NCI-H2196 (cell line): ENCODE measurements around the gene NSD1.
"Not testable (repeated sequence)": the region's sequence is repeated elsewhere in the genome, so short reads cannot be mapped to it uniquely, and the experiment has no call there.

Experiments used
- DNase-seq: peaks from one replicate; lab custom pipeline; 2025; ENCODE audit not compliant: unreplicated experiment; lab: John Stamatoyannopoulos, UW

NSD1 gene

GRCh38 chr5:177163500-177163899 lies 29.9 kb downstream of the NSD1 start:
- no peak for DNase-seq

- DNase-seq: no peak
Observed at GRCh38 chr5:177169271-177169670, 35.7 kb downstream of the NSD1 start.

DNA sequence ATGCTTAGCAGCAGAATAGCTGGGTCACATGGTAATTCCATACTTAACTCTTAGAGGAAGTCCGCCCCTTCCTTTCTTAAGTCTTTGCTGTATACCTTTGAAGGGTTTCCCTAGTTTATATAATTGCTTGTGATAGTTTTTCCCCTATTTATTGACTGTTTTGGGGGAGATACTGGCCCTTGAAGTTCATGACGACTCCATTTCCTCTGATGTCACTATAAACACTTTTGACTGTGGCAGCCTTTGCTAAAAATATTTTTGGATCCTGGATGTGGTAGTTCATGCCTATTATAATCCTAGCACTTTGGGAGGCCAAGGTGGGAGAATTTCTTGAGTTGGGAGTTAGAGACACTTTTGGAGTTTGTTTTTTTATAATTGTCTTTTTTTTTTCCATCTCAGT lies 38.4 kb downstream of the NSD1 start:
- no peak for DNase-seq

GRCh38 chr5:177175336-177175735 lies 41.8 kb downstream of the NSD1 start:
- no peak for DNase-seq

- no peak for DNase-seq
Observed at GRCh38 chr5:177176175-177176711, 42.7 kb downstream of the NSD1 start.

GRCh38 chr5:177177847-177178437 lies 44.4 kb downstream of the NSD1 start:
- DNase-seq: not testable (repeated sequence)

- DNase-seq: no peak
Observed at GRCh38 chr5:177178733-177179304, 45.2 kb downstream of the NSD1 start.

GRCh38 chr5:177179431-177179830 lies 45.9 kb downstream of the NSD1 start:
- no peak for DNase-seq

GRCh38 chr5:177183142-177183541 lies 49.6 kb downstream of the NSD1 start:
- no peak for DNase-seq

- DNase-seq: no peak
Observed at GRCh38 chr5:177183766-177184360, 50.3 kb downstream of the NSD1 start.

GRCh38 chr5:177185993-177186392 lies 52.4 kb downstream of the NSD1 start:
- DNase-seq: no peak

DNA sequence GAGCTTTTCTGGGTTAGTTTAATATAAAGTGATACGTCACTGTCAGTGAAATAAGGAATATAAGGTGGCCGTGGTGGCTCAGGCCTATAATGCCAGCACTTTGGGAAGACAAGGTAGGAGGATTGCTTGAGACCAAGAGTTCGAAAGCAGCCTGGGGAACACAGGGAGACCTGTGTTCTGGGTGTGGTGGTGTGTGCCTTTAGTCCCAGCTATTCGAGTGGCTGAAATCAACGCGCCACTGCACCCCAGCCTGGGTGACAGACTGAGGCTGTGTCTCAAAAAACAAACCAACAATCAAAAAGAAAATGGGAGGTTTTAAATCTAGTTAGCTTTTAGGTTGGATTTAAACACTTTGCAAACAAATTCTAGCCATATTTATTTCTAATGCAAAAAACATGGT lies 53.1 kb downstream of the NSD1 start:
- DNase-seq: no peak

DNA sequence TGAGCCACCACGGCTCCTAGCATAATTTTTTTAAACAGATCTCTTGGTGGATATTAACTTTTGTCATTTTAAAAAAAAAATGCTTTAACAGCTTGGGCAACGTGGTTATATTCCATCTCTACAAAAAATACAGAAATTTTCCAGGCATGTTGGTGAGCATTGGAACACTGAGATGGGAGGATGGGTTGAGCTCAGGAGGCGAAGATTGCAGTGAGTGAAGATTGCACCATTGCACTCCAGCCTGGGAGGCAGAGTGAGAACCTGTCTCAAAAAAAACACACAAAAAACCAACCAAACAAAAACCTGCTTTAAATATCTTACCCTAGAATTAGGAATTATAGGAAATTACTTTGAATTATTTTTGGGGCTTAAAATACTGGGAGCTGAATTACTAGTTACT lies 55.2 kb downstream of the NSD1 start:
- no peak for DNase-seq

DNA sequence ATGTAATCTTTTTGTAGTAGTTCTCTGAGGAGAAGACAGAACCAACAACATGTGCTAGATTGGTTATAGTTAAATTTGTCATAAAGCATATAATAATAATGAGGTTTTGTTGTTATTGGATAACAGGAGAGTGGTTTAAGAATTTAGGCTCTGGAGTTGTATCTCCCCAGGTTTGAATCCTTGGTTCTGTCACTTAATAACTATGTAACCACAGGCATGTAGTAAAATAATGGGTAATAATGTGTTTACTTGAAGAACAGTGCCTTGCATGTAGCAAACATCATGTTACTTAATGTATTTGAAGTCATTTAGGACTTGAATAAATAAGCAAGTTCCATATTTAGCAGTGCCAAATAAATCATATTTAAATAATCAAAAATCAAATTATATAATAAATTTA lies 55.8 kb downstream of the NSD1 start:
- no peak for DNase-seq

- no peak for DNase-seq
Observed at GRCh38 chr5:177189965-177190364, 56.4 kb downstream of the NSD1 start.

GRCh38 chr5:177194268-177194667 lies 60.7 kb downstream of the NSD1 start:
- no peak for DNase-seq

GRCh38 chr5:177195307-177195952 lies 61.9 kb downstream of the NSD1 start:
- DNase-seq: no peak

GRCh38 chr5:177198738-177199137 lies 65.2 kb downstream of the NSD1 start:
- DNase-seq: no peak

DNA sequence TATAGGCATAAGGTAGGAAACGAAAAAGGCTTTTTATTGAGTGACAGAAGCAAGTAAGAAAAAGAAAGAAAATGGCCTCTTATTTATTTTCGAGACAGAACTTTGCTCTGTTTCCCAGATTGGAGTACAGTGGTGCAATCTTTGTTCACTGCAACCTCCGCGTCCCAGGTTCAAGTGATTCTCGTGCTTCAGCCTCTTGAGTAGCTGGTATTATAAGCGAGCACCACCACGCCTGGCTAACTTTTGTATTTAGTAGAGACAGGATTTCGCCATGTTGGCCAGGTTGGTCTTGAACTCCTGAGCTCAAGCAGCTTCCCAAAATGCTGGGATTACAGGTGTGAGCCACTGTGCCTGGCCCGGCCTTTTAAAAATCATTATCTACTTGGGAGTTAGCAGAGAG lies 70.7 kb downstream of the NSD1 start:
- no peak for DNase-seq

- DNase-seq: no peak
Observed at GRCh38 chr5:177209610-177210009, 76.0 kb downstream of the NSD1 start.

- DNase-seq: no peak
Observed at GRCh38 chr5:177212242-177212641, 78.7 kb downstream of the NSD1 start.

- no peak for DNase-seq
Observed at GRCh38 chr5:177220576-177220975, 87.0 kb downstream of the NSD1 start.
